Stomach (tissue), 9 donors: Measurements from ENCODE around the gene ANKHD1. TPM values are rescaled to one million over a fixed set of nuclear protein-coding genes. Genes with fewer than 3 reads are reported as not detected.

ENCODE experiments used
- DNase-seq, 2 donors: peaks; one replicate each; pipeline versions ENCODE4 v3.0.0 to v3.0.0-alpha.2; 2013 to 2019
- H3K27ac ChIP-seq, 5 donors: fragments of 200-600 bp in 4 of 5; sonication (generic) in 4 of 5; one replicate each; pipeline ENCODE4 v1.5.1; 2013 to 2019; ENCODE audit warnings: mild to moderate bottlenecking in 1 of 5, moderate library complexity in 1 of 5
- H3K27me3 ChIP-seq, 3 donors: fragments of 200-600 bp; sonication (generic); one replicate each; pipeline ENCODE4 v1.5.1; 2017 to 2019; ENCODE audit warnings: mixed run types in 1 of 3
- H3K36me3 ChIP-seq, 4 donors: fragments of 200-600 bp; sonication (generic); 1 replicate in 3 of 4; 2 replicates in 1 of 4; pipeline ENCODE4 v1.5.1; 2016 to 2019
- H3K4me1 ChIP-seq, 4 donors: fragments of 200-600 bp; sonication (generic); one replicate each; pipeline ENCODE4 v1.5.1; 2016 to 2019
- H3K4me3 ChIP-seq, 4 donors: fragments of 200-600 bp; sonication (generic) in 3 of 4; one replicate each; pipeline ENCODE4 v1.5.1; 2016 to 2019; ENCODE audit warnings: mild to moderate bottlenecking in 1 of 4
- H3K9me3 ChIP-seq, 4 donors: fragments of 200-600 bp; sonication (generic); one replicate each; pipeline ENCODE4 v1.5.1; 2016 to 2019
- CTCF ChIP-seq, 7 experiments: fragments of 450-650 bp in 4 of 7; fragments of 200-600 bp in 3 of 7; sonication (generic) in 3 of 7; IDR thresholded peaks; one replicate each; pipeline ENCODE4 v1.5.1; 2016 to 2019; ENCODE audit warnings: antibody characterized with exemption in 7 of 7, control low read depth in 2 of 7, mild to moderate bottlenecking in 1 of 7
- EP300 ChIP-seq: sonication (generic); formaldehyde crosslinking; IDR thresholded peaks from one replicate; pipeline ENCODE4 v1.6.1; 2017; ENCODE audit warnings: antibody characterized with exemption
- POLR2A ChIP-seq, 4 donors: fragments of 450-650 bp; IDR thresholded peaks; one replicate each; pipeline ENCODE4 v1.6.1; 2016; ENCODE audit warnings: antibody characterized with exemption in 4 of 4, control low read depth in 2 of 4, mild to moderate bottlenecking in 1 of 4, moderate library complexity in 1 of 4
- POLR2AphosphoS5 ChIP-seq, 3 donors: sonication (generic); formaldehyde crosslinking; IDR thresholded peaks; one replicate each; pipeline ENCODE4 v1.6.1; 2016; ENCODE audit warnings: antibody characterized with exemption in 3 of 3
- WGBS, 5 donors: extraction: QIAGEN DNeasy Blood & Tissue Kit in 3 of 5; methylation state at CpG; one replicate each; pipeline versions ENCODE4 v1.1.5 to v1.1.7; 2013 to 2018; 5-methylcytosine and 5-hydroxymethylcytosine counted together
- intact Hi-C: fragments of 100-400 bp; cut with DNase I; formaldehyde crosslinking; loops from one replicate; pipeline ENCODE4 v1.15.1; 2023; ENCODE audit warnings: low total_unique reads
- polyA plus RNA-seq, 3 donors: library from polyadenylated mRNA; stranded (reverse); fragments of 200-250 nt; gene quantifications; one replicate each; pipeline ENCODE4 v1.2.3, GENCODE V29; 2013
- total RNA-seq, 5 donors: library from RNA; depleted of rRNA; stranded (reverse); fragments of >200 nt; gene quantifications; one replicate each; pipeline versions ENCODE4 v1.1.0 to v1.2.3, GENCODE V29; 2014 to 2016
- donor health status: healthy with polysubstance abuse.
- donor health status: Bipolar disorder and iron deficiency.
- donor health status: healthy.

Gene ANKHD1
- total and polyA plus RNA-seq, 8 donors = 22.0 to 249 (median 120) TPM

- Histone ChIP-seq H3K36me3 (peaks cover 27 to 60% (median 58%) of the 10 kb centered on the region in 4 donors), H3K4me3 (peak overlapping the region; percentile 1 to 57 (median 48)), H3K4me1 (peaks cover 47 to 62% (median 51%) of the 10 kb centered on the region in 4 donors), H3K27ac (peak overlapping the region; percentile 96 to 100 (median 98)), H3K27me3 (no peaks in the 10 kb centered on the region), H3K9me3 (no peaks in the 10 kb centered on the region)
- WGBS, 5 donors = 28 to 39% (median 31%) methylated on average over 13 of the region's 13 CpGs
- no peak for DNase-seq
- TF ChIP-seq POLR2AphosphoS5 (IDR thresholded peaks at IDR 0.05) (no peak), CTCF (IDR thresholded peaks at IDR 0.05) (no peak), POLR2A (IDR thresholded peaks at IDR 0.05) (no peak), EP300 (no peak)
- intact Hi-C loops = no loop called here
These were observed 145.3 kb downstream of the ANKHD1 start for GRCh38 chr5:140546851-140547507.

GRCh38 chr5:140547508-140548299 is 146.1 kb downstream of the ANKHD1 start, which contains the start of gene EIF4EBP3:
Gene EIF4EBP3, plus strand, starts transcription at chr5:140547662. Its CDS starts 76 bp downstream, at chr5:140547738.
- peak within 1 kb of the TSS; percentile 45 to 57 (median 50) for H3K4me3 ChIP-seq
- H3K9me3 ChIP-seq = no peaks in the 10 kb centered on the region
- no peaks in the 10 kb centered on the region for H3K27me3 ChIP-seq
- peak; percentile 98 to 99 for DNase-seq
- H3K36me3 ChIP-seq = peaks cover 24 to 59% (median 55%) of the 10 kb centered on the region in 4 donors
- peak within 1 kb of the TSS; percentile 96 to 100 (median 98) for H3K27ac ChIP-seq
- TF ChIP-seq POLR2A (IDR thresholded peaks at IDR 0.05) (peak in 2 of 4 donors; percentile 62 to 71), CTCF (IDR thresholded peaks at IDR 0.05) (peak in 5 of 7 experiments; percentile 33 to 88 (median 67)), POLR2AphosphoS5 (IDR thresholded peaks at IDR 0.05) (peak; percentile 91 to 99 (median 98)), EP300 (no peak)
- 1 to 4% (median 1%) methylated on average over 35 to 52 of the region's 52 CpGs for WGBS, 5 donors
- intact Hi-C loops = no loop called here
- H3K4me1 ChIP-seq = peaks cover 47 to 66% (median 53%) of the 10 kb centered on the region in 4 donors

- Histone ChIP-seq H3K36me3 (peaks cover 23 to 58% (median 49%) of the 10 kb centered on the region in 4 donors), H3K4me1 (peaks cover 47 to 71% (median 54%) of the 10 kb centered on the region in 4 donors), H3K4me3 (peak overlapping the region; percentile 45 to 57 (median 50)), H3K27ac (peak overlapping the region; percentile 96 to 100 (median 98)), H3K27me3 (no peaks in the 10 kb centered on the region), H3K9me3 (no peaks in the 10 kb centered on the region)
- DNase-seq = peak in 1 of 2 donors; percentile 92
- WGBS, 5 donors = 2 to 9% (median 5%) methylated on average over 5 of the region's 5 CpGs
- intact Hi-C loops = no loop called here
- TF ChIP-seq CTCF (IDR thresholded peaks at IDR 0.05) = no peak
- peak in 2 of 3 donors; percentile 66 to 92 for TF ChIP-seq POLR2AphosphoS5 (IDR thresholded peaks at IDR 0.05)
- no peak for TF ChIP-seq POLR2A (IDR thresholded peaks at IDR 0.05)
- peak; percentile 15 for TF ChIP-seq EP300
These were observed 146.7 kb downstream of the ANKHD1 start for GRCh38 chr5:140548300-140548688.

- peak overlapping the region in 2 of 4 donors; percentile 50 to 57 for H3K4me3 ChIP-seq
- no peak for DNase-seq
- WGBS, 5 donors = 66 to 78% (median 69%) methylated on average over 7 of the region's 7 CpGs
These were observed 147.2 kb downstream of the ANKHD1 start for GRCh38 chr5:140548791-140549190.

More at GRCh38 chr5:140548791-140549190, 147.2 kb downstream of the ANKHD1 start:
- Histone ChIP-seq H3K9me3 (no peaks in the 10 kb centered on the region), H3K4me1 (peaks cover 47 to 76% (median 56%) of the 10 kb centered on the region in 4 donors), H3K27me3 (no peaks in the 10 kb centered on the region), H3K36me3 (peaks cover 26 to 53% (median 44%) of the 10 kb centered on the region in 4 donors), H3K27ac (peak overlapping the region; percentile 96 to 100 (median 98))
- TF ChIP-seq CTCF (IDR thresholded peaks at IDR 0.05) (no peak), EP300 (no peak), POLR2AphosphoS5 (IDR thresholded peaks at IDR 0.05) (no peak), POLR2A (IDR thresholded peaks at IDR 0.05) (no peak)
- intact Hi-C loops = no loop called here
